RWPE1 (cell line): Measurements from ENCODE around the gene HOOK1.
"Not testable (repeated sequence)": the region's sequence is repeated elsewhere in the genome, so short reads cannot be mapped to it uniquely, and the experiment has no call there.

ENCODE experiments used
- CTCF ChIA-PET: fragments of 350-600 bp; sonication (Branson Sonifier 250); formaldehyde crosslinking; extraction: SDS; loops from one replicate; lab custom pipeline; 2021; lab: Yijun Ruan, JAX
- POLR2A ChIA-PET: fragments of 400-600 bp; formaldehyde crosslinking; extraction: SDS; loops from one replicate; lab custom pipeline; 2020; ENCODE audit warnings: antibody characterized with exemption; ENCODE audit not compliant: low non-redundant PET; lab: Yijun Ruan, JAX
- DNase-seq: peaks from one replicate; pipeline ENCODE4 v3.0.0; 2012; ENCODE audit warnings: low spot score
- H3K27ac ChIP-seq: fragments of 450-650 bp; 2 replicates; pipeline ENCODE4 v1.5.1; 2017
- CTCF ChIP-seq: fragments of 450-650 bp; conservative IDR thresholded peaks from 2 replicates; pipeline ENCODE4 v1.5.1; 2017; ENCODE audit warnings: low read depth, mild to moderate bottlenecking

The HOOK1 gene

GRCh38 chr1:59908682-59909081, 93.9 kb downstream of the HOOK1 start:
- TF ChIP-seq CTCF: no peak
- DNase-seq: no peak
- ChIA-PET POLR2A (no interaction called here), CTCF (no interaction called here)
- no peak overlapping the region for H3K27ac ChIP-seq

GRCh38 chr1:59914791-59915286, 100.1 kb downstream of the HOOK1 start:
- POLR2A ChIA-PET, H3K27ac ChIP-seq, DNase-seq, CTCF ChIA-PET: not testable (repeated sequence)

GRCh38 chr1:59915516-59915915, 100.8 kb downstream of the HOOK1 start:
- CTCF ChIA-PET: no interaction called here

GRCh38 chr1:59917026-59917784, 102.5 kb downstream of the HOOK1 start:
- no peak for TF ChIP-seq CTCF
- H3K27ac ChIP-seq: no peak overlapping the region
- ChIA-PET POLR2A (no interaction called here), CTCF (interaction anchor here (0.7 kb wide), 1 partner anchor 30 kb away, joined by 3 read pairs; no protein-coding TSS in a partner anchor)
- no peak for DNase-seq

More at GRCh38 chr1:59915516-59915915, 100.8 kb downstream of the HOOK1 start:
- POLR2A ChIA-PET: no interaction called here
- TF ChIP-seq CTCF: no peak
- no peak overlapping the region for H3K27ac ChIP-seq
- DNase-seq: no peak

- TF ChIP-seq CTCF: no peak
- CTCF ChIA-PET: no interaction called here
Measured at GRCh38 chr1:59917785-59918180, 103.0 kb downstream of the HOOK1 start.

GRCh38 chr1:59919746-59920145, 105.0 kb downstream of the HOOK1 start:
- TF ChIP-seq CTCF: no peak
- ChIA-PET POLR2A (no interaction called here), CTCF (interaction anchor here (0.5 kb wide), 1 partner anchor 195 kb away, joined by 4 read pairs; no protein-coding TSS in a partner anchor)
- H3K27ac ChIP-seq: no peak overlapping the region
- no peak for DNase-seq

More at GRCh38 chr1:59917785-59918180, 103.0 kb downstream of the HOOK1 start:
- POLR2A ChIA-PET: no interaction called here
- no peak for DNase-seq
- no peak overlapping the region for H3K27ac ChIP-seq

GRCh38 chr1:59921258-59921899, 106.6 kb downstream of the HOOK1 start:
- DNase-seq, H3K27ac ChIP-seq, POLR2A ChIA-PET, CTCF ChIA-PET: not testable (repeated sequence)
